Gastroesophageal sphincter (tissue), 3 donors: ENCODE results near the gene SLC2A1.
"Not testable (repeated sequence)": the region's sequence is repeated elsewhere in the genome, so short reads cannot be mapped to it uniquely, and the experiment has no call there.

ENCODE experiments used
- CTCF ChIP-seq, 4 experiments: fragments of 200-600 bp in 2 of 4; fragments of 450-650 bp in 2 of 4; sonication (generic) in 1 of 4; IDR thresholded peaks; one replicate each; pipeline ENCODE4 v1.5.1; 2017 to 2019; ENCODE audit warnings: antibody characterized with exemption in 4 of 4, mild to moderate bottlenecking in 2 of 4, moderate library complexity in 2 of 4
- POLR2A ChIP-seq, 2 donors: fragments of 450-650 bp; IDR thresholded peaks; one replicate each; pipeline ENCODE4 v1.6.1; 2017; ENCODE audit warnings: antibody characterized with exemption in 2 of 2, mild to moderate bottlenecking in 2 of 2, moderate library complexity in 1 of 2
- POLR2AphosphoS5 ChIP-seq: sonication (generic); formaldehyde crosslinking; IDR thresholded peaks from one replicate; pipeline ENCODE4 v1.6.1; 2017; ENCODE audit warnings: antibody characterized with exemption

GRCh38 chr1:42899960-42900359 lies 58.7 kb downstream of the SLC2A1 start:
- TF ChIP-seq CTCF (IDR thresholded peaks at IDR 0.05); POLR2A (IDR thresholded peaks at IDR 0.05); POLR2AphosphoS5: not testable (repeated sequence)
